Thyroid gland (tissue), 4 donors: ENCODE results near the gene AFF4.
"Not testable (repeated sequence)": the region's sequence is repeated elsewhere in the genome, so short reads cannot be mapped to it uniquely, and the experiment has no call there.

ENCODE experiments used
- POLR2A ChIP-seq, 2 donors: fragments of 450-650 bp; IDR thresholded peaks; one replicate each; pipeline ENCODE4 v1.6.1; 2017; ENCODE audit warnings: antibody characterized with exemption in 2 of 2, mild to moderate bottlenecking in 2 of 2, moderate library complexity in 1 of 2
- TF ChIP-seq, protein P1 (sequence below), 6 experiments: fragments of 200-600 bp in 3 of 6; fragments of 450-650 bp in 3 of 6; sonication (generic) in 3 of 6; IDR thresholded peaks; one replicate each; pipeline ENCODE4 v1.5.1; 2016 to 2019; ENCODE audit warnings: antibody characterized with exemption in 6 of 6, mild to moderate bottlenecking in 2 of 6, inconsistent platforms in 1 of 6, moderate library complexity in 1 of 6

GRCh38 chr5:132956166-132956799, 7.2 kb downstream of the AFF4 start:
- TF ChIP-seq, protein P1, sequence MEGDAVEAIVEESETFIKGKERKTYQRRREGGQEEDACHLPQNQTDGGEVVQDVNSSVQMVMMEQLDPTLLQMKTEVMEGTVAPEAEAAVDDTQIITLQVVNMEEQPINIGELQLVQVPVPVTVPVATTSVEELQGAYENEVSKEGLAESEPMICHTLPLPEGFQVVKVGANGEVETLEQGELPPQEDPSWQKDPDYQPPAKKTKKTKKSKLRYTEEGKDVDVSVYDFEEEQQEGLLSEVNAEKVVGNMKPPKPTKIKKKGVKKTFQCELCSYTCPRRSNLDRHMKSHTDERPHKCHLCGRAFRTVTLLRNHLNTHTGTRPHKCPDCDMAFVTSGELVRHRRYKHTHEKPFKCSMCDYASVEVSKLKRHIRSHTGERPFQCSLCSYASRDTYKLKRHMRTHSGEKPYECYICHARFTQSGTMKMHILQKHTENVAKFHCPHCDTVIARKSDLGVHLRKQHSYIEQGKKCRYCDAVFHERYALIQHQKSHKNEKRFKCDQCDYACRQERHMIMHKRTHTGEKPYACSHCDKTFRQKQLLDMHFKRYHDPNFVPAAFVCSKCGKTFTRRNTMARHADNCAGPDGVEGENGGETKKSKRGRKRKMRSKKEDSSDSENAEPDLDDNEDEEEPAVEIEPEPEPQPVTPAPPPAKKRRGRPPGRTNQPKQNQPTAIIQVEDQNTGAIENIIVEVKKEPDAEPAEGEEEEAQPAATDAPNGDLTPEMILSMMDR (IDR thresholded peaks at IDR 0.05), result not testable (repeated sequence)
- not testable (repeated sequence) for TF ChIP-seq POLR2A (IDR thresholded peaks at IDR 0.05)
